GM12872 (cell line): Measurements from ENCODE around the gene SUGCT.

Experiments used
- CTCF ChIP-seq: IDR thresholded peaks from 3 replicates; pipeline ENCODE4 v1.5.1; 2011; ENCODE audit warnings: low read depth, mild to moderate bottlenecking, low read length, moderate library complexity; ENCODE audit not compliant: insufficient read depth

Gene SUGCT

GRCh38 chr7:40432046-40432445 is 297.2 kb downstream of the SUGCT start:
- no peak for TF ChIP-seq CTCF

GRCh38 chr7:40436710-40437109 is 301.9 kb downstream of the SUGCT start:
- no peak for TF ChIP-seq CTCF

- TF ChIP-seq CTCF: no peak
Observed at GRCh38 chr7:40437498-40437897, 302.7 kb downstream of the SUGCT start.

GRCh38 chr7:40437936-40438634 is 303.3 kb downstream of the SUGCT start:
- no peak for TF ChIP-seq CTCF

GRCh38 chr7:40439686-40440085 is 304.9 kb downstream of the SUGCT start:
- no peak for TF ChIP-seq CTCF

GRCh38 chr7:40447345-40447744 is 312.5 kb downstream of the SUGCT start:
- TF ChIP-seq CTCF: no peak

GRCh38 chr7:40455485-40455884 is 320.7 kb downstream of the SUGCT start:
- no peak for TF ChIP-seq CTCF
